Vagina (tissue), 2 donors: ENCODE results near the gene RPS3.

Source experiments
- POLR2A ChIP-seq, 2 donors: fragments of 450-650 bp; IDR thresholded peaks; one replicate each; pipeline ENCODE4 v1.6.1; 2017; ENCODE audit warnings: antibody characterized with exemption in 2 of 2, mild to moderate bottlenecking in 2 of 2, moderate library complexity in 2 of 2
- POLR2AphosphoS5 ChIP-seq, 2 donors: sonication (generic); formaldehyde crosslinking; IDR thresholded peaks; one replicate each; pipeline ENCODE4 v1.9.0; 2017; ENCODE audit warnings: antibody characterized with exemption in 2 of 2, mild to moderate bottlenecking in 2 of 2, low read depth in 1 of 2; ENCODE audit not compliant: insufficient read depth in 1 of 2
- TF ChIP-seq, protein P1 (sequence below), 3 experiments: fragments of 450-650 bp in 2 of 3; fragments of 200-600 bp in 1 of 3; sonication (generic) in 1 of 3; IDR thresholded peaks; one replicate each; pipeline ENCODE4 v1.5.1; 2017 to 2019; ENCODE audit warnings: antibody characterized with exemption in 3 of 3, mild to moderate bottlenecking in 2 of 3, moderate library complexity in 2 of 3

DNA sequence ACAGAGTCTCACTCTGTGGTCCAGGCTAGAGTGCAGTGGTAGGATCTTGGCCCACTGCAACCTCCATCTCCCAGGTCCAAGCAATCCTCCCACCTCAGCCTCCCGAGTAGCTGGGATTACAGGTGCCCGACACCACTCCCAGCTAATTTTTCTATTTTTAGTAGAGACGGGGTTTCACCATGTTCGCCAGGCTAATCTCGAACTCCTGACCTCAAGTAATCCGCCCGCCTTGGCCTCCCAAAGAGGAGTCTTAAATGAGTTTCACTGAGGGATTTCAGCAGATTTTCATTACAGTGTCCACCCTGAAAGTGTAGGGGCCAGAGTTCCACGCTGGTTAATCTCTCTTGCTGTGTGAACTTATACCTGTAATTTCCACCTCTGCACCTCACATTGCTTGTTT, 412 bp upstream of the RPS3 start:
- TF ChIP-seq, protein P1, sequence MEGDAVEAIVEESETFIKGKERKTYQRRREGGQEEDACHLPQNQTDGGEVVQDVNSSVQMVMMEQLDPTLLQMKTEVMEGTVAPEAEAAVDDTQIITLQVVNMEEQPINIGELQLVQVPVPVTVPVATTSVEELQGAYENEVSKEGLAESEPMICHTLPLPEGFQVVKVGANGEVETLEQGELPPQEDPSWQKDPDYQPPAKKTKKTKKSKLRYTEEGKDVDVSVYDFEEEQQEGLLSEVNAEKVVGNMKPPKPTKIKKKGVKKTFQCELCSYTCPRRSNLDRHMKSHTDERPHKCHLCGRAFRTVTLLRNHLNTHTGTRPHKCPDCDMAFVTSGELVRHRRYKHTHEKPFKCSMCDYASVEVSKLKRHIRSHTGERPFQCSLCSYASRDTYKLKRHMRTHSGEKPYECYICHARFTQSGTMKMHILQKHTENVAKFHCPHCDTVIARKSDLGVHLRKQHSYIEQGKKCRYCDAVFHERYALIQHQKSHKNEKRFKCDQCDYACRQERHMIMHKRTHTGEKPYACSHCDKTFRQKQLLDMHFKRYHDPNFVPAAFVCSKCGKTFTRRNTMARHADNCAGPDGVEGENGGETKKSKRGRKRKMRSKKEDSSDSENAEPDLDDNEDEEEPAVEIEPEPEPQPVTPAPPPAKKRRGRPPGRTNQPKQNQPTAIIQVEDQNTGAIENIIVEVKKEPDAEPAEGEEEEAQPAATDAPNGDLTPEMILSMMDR (IDR thresholded peaks at IDR 0.05) = no peak
- TF ChIP-seq POLR2AphosphoS5 (IDR thresholded peaks at IDR 0.05; ENCODE audit: insufficient read depth in 1 of 2, low read depth in 1 of 2) (no peak), POLR2A (IDR thresholded peaks at IDR 0.05) (no peak)
